Measurements from ENCODE around the gene HTR3B.
"Not testable (repeated sequence)": the region's sequence is repeated elsewhere in the genome, so short reads cannot be mapped to it uniquely, and the experiment has no call there.

Gene HTR3B

DNA sequence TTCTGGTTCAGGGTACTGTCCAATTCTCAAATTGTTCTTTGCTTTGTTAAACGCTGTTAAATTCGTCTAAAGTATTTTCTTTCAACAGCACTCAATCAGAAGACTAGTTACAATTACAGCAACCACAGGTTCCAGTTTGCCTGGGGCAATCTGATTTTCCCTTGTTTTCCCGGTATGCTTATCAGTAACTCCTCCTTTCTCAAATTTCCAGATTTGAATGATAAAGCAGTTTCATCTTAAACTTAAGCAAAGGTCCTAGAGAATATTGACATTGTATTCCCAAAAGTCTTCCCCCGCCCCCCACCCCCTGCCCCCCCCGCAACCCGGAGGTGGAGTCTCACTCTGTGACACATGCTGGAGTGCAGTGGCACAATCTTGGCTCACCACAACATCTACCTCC, 18.7 kb upstream of the HTR3B start:
- no peak for DNase-seq

GRCh38 chr11:113888848-113889247, 15.7 kb upstream of the HTR3B start:
- no peak for DNase-seq

- DNase-seq = no peak
These were observed 10.1 kb upstream of the HTR3B start for GRCh38 chr11:113894421-113894996.

DNA sequence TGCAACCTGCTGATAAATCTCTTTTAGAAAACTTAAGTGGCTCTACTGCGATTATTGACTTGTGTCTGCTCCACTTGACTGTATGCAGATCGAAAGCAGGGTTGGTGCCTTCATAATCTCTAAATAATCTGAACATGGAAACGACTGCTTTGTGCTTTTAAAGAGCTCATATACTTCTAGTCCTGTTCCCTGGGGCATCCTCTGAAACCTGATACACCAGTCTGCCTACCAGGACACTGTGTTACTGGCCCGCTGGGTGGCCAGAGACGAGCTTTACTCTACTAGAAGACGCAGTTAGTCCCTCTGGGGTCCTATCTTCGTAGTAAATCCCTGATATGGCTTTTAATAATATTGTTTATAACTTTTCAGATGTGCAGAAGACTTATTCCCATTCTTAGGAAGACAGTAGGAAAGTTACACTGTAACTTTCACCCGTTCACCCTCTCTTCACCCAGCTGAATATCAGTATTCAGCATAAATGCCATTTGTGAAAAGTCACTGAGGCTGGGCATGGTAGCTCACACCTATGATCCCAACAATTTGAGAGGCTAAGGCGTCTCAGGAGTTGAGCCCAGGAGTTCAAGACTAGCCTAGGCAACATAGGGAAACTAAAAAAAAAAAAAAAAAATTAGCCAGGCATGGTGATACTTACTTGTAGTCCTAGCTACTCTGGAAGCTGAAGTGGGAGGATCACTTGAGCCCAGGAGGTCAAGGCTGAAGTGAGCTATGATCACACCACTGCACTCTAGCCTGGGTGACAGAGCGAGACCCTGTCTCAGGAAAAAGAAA, 9.0 kb upstream of the HTR3B start:
- no peak for DNase-seq

- peak; percentile 62 for DNase-seq
These were observed 8.3 kb upstream of the HTR3B start for GRCh38 chr11:113896156-113896879.

DNA sequence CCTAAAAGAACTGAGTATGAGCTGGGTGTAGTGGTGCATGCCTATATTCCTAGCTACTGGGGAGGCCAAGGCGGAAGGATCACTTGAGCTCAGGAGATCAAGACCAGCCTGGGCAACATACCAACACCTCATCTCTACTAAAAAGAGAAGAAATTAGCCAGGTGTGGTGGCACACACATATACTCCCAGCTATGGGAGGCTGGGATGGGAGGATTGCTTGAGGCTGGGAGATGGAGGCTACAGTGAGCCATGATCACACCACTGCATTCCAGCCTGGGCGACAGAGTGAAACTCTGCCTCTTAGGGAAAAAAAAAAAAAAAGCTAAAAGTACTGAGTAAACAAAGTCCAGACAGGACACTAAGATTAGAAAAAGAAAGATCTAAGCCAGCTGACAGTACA, 3.5 kb upstream of the HTR3B start:
- no peak for DNase-seq

GRCh38 chr11:113906038-113906437, 1.4 kb downstream of the HTR3B start:
- DNase-seq = no peak

- no peak for DNase-seq
These were observed 1.9 kb downstream of the HTR3B start for GRCh38 chr11:113906516-113906915.

GRCh38 chr11:113907152-113907551, 2.6 kb downstream of the HTR3B start:
- no peak for DNase-seq

DNA sequence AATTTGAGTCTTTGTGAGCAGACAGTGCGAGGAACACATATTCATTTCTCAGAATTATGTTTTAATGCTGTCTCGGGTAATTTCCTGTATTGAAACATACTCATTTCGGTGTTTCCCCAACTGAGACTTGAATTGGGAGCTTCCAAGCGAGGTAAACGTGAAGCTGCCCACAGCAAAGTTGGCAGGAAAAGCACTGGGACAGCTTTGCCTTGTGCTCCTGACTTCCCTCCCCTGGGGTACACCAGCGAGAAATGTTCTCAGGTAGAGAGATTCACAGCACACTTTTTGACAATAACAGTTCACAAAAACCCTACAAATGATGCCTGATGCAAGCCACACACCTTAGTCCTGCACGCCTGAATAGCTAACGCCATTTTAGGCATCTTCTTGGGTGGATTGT, 3.1 kb downstream of the HTR3B start:
- no peak for DNase-seq

GRCh38 chr11:113908098-113908497, 3.5 kb downstream of the HTR3B start:
- no peak for DNase-seq

- not testable (repeated sequence) for DNase-seq
These were observed 6.9 kb downstream of the HTR3B start for GRCh38 chr11:113911491-113911890.

- DNase-seq = no peak
These were observed 19.0 kb downstream of the HTR3B start for GRCh38 chr11:113923572-113923971.

DNA sequence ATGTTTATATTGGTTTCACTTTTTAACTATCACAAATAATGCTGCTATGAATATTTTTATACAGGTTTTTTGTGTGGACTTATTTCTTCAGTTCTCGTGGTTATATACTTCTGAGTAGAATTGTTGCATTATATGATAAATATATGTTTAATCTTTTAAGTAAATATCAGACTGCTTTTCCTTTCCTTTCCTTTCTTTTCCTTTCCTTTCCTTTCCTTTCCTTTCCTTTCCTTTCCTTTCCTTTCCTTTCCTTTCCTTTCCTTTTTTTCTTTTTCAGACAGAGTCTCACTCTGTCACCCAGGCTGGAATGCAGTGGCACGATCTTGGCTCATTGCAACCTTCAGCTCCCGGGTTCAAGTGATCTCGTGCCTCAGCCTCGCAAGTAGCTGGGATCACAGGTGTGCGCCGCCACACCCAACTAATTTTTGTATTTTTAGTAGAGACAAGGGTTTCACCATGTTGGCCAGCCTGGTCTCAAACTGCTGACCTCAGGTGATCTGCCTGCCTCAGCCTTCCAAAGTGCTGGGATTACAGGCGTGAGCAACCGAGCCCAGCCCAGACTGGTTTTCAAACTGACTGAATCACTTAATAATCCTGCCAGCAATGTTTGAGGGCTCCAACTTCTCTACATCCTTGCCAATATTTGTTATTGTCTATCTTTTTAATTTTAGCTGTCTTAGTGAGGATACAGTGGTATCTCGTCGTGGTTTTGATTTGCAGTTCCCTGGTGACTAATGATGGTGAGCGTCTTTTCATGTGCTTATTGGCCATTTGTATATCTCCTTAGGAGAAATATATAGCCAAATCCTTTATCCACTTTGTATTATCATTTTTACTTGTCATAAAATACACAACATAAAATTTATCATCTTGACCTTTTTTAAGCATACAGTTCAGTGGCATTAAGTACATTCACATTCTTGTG, 21.9 kb downstream of the HTR3B start:
- no peak for DNase-seq

DNA sequence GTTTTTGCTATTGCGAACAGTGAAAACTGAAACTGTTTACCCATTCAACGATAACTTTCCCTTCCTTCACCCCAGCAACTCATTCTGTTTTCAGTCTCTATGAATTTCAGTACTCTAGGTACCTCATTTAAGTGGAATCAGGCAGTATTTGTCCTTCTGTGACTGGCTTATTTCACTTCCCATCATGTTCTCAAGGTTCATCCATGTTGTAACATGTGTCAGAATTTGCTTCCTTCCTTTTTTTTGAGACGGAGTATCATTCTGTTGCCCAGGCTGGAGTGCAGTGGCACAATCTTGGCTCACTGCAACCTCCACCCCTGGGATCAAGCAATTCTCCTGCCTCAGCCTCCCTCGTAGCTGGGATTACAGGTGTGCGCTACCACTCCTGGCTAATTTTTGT, 23.7 kb downstream of the HTR3B start:
- DNase-seq = no peak

DNA sequence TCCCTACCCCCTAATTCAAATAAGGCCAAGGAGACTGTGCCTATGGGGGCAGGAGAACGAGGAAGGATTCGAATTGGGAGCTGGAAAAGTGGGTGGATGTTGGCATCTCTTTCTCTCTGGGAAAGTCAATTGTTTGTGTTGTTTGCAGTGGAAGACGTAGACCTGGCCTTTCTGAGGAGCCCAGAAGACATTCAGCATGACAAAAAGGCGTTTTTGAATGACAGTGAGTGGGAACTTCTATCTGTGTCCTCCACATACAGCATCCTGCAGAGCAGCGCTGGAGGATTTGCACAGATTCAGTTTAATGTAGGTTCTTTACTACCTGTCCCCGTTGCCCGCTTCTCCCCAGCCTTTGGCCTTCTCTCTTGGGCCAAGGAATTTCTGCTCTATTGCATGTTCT, 28.2 kb downstream of the HTR3B start:
- no peak for DNase-seq

GRCh38 chr11:113934193-113934592, 29.6 kb downstream of the HTR3B start:
- DNase-seq = not testable (repeated sequence)

DNA sequence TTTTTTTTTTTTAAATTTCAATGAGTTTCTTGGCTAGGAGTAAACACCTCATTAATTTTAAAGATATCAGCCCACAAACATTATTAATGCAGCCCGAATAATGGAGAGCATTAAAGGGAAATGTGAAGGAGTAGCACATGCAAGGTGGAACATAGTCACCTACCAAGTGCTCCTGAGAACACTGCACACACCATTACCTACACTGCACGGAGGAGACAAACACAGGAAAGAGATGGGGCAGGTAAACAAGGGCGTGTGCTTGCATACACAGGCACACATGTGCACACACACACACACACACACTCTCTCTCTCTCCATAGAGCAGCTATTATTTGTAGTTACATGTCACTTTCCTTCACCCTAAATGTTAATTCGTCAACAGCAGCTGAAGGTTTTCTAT, 30.2 kb downstream of the HTR3B start:
- no peak for DNase-seq

- DNase-seq = no peak
These were observed 31.3 kb downstream of the HTR3B start for GRCh38 chr11:113935858-113936257.

DNA sequence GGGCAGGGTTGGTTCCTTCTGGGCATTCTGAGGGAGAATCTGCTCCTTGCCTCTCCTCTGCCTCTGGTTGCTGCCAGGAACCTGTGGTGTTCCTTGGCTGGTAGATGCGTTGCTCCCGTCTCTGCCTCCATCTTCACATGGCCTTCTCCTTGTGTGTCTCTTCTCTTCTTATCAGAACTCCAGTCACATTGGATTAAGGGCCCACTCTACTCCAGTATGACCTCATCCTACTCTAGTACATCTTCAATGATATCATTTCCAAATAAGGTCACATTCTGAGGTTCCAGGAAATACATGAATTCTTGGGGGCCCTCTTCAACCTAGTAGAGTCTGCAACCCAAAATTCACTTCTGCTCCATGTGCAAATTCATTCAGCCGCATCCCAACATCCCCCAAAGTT, 33.3 kb downstream of the HTR3B start:
- DNase-seq = no peak

DNA sequence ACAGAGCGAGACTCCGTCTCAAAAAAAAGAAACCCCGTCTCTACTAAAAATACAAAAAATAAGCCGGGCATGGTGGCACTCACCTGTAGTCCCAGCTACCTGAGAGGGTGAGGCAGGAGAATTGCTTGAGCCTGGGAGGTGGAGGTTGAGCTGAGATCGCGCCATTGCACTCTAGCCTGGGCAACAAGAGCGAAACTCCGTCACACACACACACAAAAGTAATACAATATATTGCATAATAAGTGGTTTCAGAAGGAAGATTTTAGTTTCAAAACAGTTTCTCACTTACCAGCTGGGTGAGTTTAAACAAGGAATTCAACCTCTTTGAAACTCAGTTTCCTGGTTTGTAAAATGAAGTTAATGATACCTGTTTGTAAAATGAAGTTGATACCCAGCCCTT, 37.7 kb downstream of the HTR3B start:
- DNase-seq = no peak

GRCh38 chr11:113946162-113946561, 41.6 kb downstream of the HTR3B start:
- DNase-seq = not testable (repeated sequence)

DNA sequence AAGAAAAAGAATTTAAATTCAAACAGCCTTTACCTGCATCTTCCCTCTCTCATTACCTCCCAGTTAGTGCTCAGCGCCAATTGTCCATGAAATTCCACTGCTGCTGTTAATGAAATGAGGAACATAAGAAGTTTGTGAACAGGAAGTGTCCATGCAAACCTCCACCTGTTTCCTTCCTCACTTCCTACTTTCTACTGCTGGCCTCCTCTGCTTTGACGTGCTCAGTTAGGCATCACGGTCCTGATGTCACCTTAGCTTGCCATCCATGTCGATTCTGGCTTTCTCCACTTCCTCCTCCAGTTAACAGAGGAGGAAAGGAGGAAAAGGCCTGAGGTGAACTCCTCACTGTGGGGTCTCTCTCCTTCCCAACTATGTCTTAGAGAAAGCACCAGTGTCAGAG, 43.4 kb downstream of the HTR3B start:
- no peak for DNase-seq
